ENCODE data around the gene DENND10. TPM values are rescaled to one million over a fixed set of nuclear protein-coding genes. Genes with fewer than 3 reads are reported as not detected.

DENND10 gene
- total and polyA plus RNA-seq, 4 donors, result 11.7 to 32.0 (median 29.0) TPM

DNA sequence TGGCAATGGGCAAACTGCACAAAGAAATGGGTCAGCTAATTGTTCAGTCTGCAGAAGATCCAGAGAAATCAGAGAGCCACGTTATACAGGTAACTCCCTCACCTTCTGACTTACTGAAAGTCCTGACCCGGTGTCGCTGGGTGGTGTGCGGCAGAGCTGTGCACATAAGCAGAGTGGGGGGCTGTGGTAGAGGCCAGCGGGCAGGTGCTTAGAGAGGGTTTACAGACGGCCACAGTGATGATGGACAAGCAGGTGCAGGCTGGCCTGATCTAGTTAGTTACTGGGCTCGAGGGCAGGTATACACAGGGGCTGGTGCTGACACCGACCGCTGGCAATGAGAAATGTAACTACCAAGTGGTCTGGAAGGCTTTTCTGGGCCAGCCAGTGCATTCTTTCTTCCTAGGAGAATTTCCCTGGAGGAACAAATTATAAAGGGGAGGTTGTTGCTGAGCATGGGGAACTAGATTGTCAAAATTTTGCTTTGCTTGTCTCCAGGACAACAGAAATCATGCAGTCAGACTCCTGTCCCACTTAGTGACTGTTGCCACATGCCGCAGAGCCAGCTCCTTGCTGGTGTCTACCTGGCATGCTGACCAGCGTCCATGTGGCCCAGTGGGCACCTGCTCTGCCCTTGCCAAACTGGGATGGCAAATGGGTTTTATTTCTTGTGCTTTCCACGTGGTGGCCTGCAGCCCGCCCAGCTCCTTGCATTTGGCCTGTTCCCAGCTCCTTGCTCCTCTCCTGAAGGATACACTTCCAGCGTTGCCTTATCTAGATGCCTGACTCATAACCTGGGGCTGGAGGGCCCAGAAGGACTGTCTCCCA is 28.8 kb downstream of the DENND10 start:
- Histone ChIP-seq H3K27ac (ENCODE audit: low read depth in 1 of 2, low read length in 1 of 2) (no peak overlapping the region), H3K9me3 (ENCODE audit: control insufficient read depth in 4 of 4, insufficient read depth in 3 of 4, low read length in 3 of 4) (no peaks in the 10 kb centered on the region), H3K4me1 (ENCODE audit: control insufficient read depth in 5 of 5, insufficient read depth in 5 of 5, low read length in 5 of 5) (peaks cover 0 to 27% (median 2%) of the 10 kb centered on the region in 5 donors), H3K27me3 (ENCODE audit: control insufficient read depth in 3 of 3, insufficient read depth in 3 of 3, low read length in 2 of 3) (no peaks in the 10 kb centered on the region), H3K9ac (ENCODE audit: insufficient read depth in 1 of 2, low read length in 2 of 2) (no peak overlapping the region), H3K4me3 (no peak overlapping the region), H3K36me3 (ENCODE audit: control insufficient read depth in 4 of 4, insufficient read depth in 4 of 4, low read length in 4 of 4) (peaks cover 0 to 32% (median 18%) of the 10 kb centered on the region in 4 donors)
- ATAC-seq (ENCODE audit: insufficient read depth, low FRiP score), result no peak
- TF ChIP-seq, protein P1, sequence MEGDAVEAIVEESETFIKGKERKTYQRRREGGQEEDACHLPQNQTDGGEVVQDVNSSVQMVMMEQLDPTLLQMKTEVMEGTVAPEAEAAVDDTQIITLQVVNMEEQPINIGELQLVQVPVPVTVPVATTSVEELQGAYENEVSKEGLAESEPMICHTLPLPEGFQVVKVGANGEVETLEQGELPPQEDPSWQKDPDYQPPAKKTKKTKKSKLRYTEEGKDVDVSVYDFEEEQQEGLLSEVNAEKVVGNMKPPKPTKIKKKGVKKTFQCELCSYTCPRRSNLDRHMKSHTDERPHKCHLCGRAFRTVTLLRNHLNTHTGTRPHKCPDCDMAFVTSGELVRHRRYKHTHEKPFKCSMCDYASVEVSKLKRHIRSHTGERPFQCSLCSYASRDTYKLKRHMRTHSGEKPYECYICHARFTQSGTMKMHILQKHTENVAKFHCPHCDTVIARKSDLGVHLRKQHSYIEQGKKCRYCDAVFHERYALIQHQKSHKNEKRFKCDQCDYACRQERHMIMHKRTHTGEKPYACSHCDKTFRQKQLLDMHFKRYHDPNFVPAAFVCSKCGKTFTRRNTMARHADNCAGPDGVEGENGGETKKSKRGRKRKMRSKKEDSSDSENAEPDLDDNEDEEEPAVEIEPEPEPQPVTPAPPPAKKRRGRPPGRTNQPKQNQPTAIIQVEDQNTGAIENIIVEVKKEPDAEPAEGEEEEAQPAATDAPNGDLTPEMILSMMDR (IDR thresholded peaks at IDR 0.05; ENCODE audit: control extremely low read depth, extremely low read depth), result no peak
- DNase-seq, result no peak
- WGBS, 2 donors, result 82 to 89% methylated on average over 14 of the region's 14 CpGs

DNA sequence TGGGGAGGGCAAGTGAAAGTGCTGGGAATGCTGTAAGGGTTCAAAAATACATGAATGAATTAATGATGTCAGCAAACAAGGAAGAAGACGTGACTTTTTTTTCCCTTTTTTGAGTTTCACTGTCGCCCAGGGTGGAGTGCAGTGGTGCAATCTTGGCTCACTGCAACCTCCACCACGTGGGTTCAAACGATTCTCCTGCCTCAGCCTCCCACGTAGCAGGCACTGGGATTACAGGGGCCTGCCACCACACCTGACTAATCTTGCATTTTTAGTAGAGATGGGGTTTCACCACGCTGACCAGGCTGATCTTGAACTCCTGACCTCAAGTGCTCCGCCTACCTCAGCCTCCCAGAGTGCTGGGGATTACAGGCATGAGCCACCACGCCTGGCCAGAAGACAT is 30.0 kb downstream of the DENND10 start:
- no peaks in the 10 kb centered on the region for H3K9me3 ChIP-seq (ENCODE audit: control insufficient read depth in 4 of 4, insufficient read depth in 3 of 4, low read length in 3 of 4)
- 51 to 79% methylated on average over 8 of the region's 8 CpGs for WGBS, 2 donors
- no peak overlapping the region for H3K4me3 ChIP-seq
- DNase-seq, result no peak
- TF ChIP-seq, protein P1 (IDR thresholded peaks at IDR 0.05; ENCODE audit: control extremely low read depth, extremely low read depth), result no peak
- H3K27ac ChIP-seq (ENCODE audit: low read depth in 1 of 2, low read length in 1 of 2), result no peak overlapping the region
- H3K27me3 ChIP-seq (ENCODE audit: control insufficient read depth in 3 of 3, insufficient read depth in 3 of 3, low read length in 2 of 3), result no peaks in the 10 kb centered on the region
- H3K36me3 ChIP-seq (ENCODE audit: control insufficient read depth in 4 of 4, insufficient read depth in 4 of 4, low read length in 4 of 4), result peaks cover 0 to 33% (median 17%) of the 10 kb centered on the region in 4 donors
- ATAC-seq (ENCODE audit: insufficient read depth, low FRiP score), result no peak
- H3K9ac ChIP-seq (ENCODE audit: insufficient read depth in 1 of 2, low read length in 2 of 2), result no peak overlapping the region
- H3K4me1 ChIP-seq (ENCODE audit: control insufficient read depth in 5 of 5, insufficient read depth in 5 of 5, low read length in 5 of 5), result peaks cover 0 to 27% (median 2%) of the 10 kb centered on the region in 5 donors

DNA sequence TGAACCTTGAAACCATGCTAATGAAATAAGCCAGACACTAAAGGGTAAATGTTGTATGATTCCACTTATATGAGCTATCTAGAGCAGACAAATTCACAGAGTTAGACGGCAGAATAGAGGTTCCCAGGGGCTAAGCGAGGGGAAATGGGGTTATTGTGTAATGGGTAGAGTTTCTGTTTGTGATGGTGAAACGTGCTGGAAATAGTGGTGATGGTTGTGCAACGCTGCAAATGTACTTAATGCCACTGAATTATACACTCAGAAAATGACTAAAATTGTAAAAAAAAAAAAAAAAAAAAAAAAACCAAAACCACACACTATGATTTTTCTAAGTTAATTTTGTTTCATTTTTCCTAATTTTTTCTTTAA is 31.6 kb downstream of the DENND10 start:
- WGBS, 2 donors, result 20 to 43% methylated on average over 4 of the region's 4 CpGs
- no peak overlapping the region for H3K27ac ChIP-seq (ENCODE audit: low read depth in 1 of 2, low read length in 1 of 2)
- peak; percentile 37 to 85 (median 68) for DNase-seq

More for the DNA sequence above, 31.6 kb downstream of the DENND10 start:
- H3K36me3 ChIP-seq (ENCODE audit: control insufficient read depth in 4 of 4, insufficient read depth in 4 of 4, low read length in 4 of 4), result peaks cover 0 to 18% (median 13%) of the 10 kb centered on the region in 4 donors
- H3K9ac ChIP-seq (ENCODE audit: insufficient read depth in 1 of 2, low read length in 2 of 2), result no peak overlapping the region
- H3K27me3 ChIP-seq (ENCODE audit: control insufficient read depth in 3 of 3, insufficient read depth in 3 of 3, low read length in 2 of 3), result no peaks in the 10 kb centered on the region
- H3K4me3 ChIP-seq, result no peak overlapping the region
- TF ChIP-seq, protein P1 (IDR thresholded peaks at IDR 0.05; ENCODE audit: control extremely low read depth, extremely low read depth), result no peak
- ATAC-seq (ENCODE audit: insufficient read depth, low FRiP score), result no peak
- H3K9me3 ChIP-seq (ENCODE audit: control insufficient read depth in 4 of 4, insufficient read depth in 3 of 4, low read length in 3 of 4), result no peaks in the 10 kb centered on the region
- H3K4me1 ChIP-seq (ENCODE audit: control insufficient read depth in 5 of 5, insufficient read depth in 5 of 5, low read length in 5 of 5), result peaks cover 0 to 26% (median 1%) of the 10 kb centered on the region in 5 donors
